Caco-2 (cell line): ENCODE results near the gene GYG2. TPM values are rescaled to one million over a fixed set of nuclear protein-coding genes. Genes with fewer than 3 reads are reported as not detected.

Experiments used
- BruUV-seq: library from RNA; stranded (reverse); fragments of 400-500 nt; replicated peaks from 2 replicates; lab custom pipeline; 2021; lab: Mats Ljungman, UMichigan
- CTCF ChIA-PET: fragments of 300-600 bp; sonication (Branson Sonifier 250); formaldehyde crosslinking; loops from one replicate; lab custom pipeline; 2022; ENCODE audit warnings: antibody characterized with exemption; lab: Charles Lee
- POLR2A ChIA-PET: fragments of 300-600 bp; sonication (Branson Sonifier 250); formaldehyde crosslinking; loops from one replicate; lab custom pipeline; 2022; ENCODE audit warnings: antibody characterized with exemption; lab: Charles Lee
- DNase-seq, 2 experiments: peaks; one replicate each; pipeline versions ENCODE4 v3.0.0 to v3.0.0-alpha.2; 2020 to 2022
- H3K27me3 ChIP-seq: replicated peaks from 2 replicates; pipeline ENCODE4 v1.6.0; 2011; ENCODE audit warnings: low read length; ENCODE audit not compliant: control insufficient read depth, insufficient read depth
- H3K36me3 ChIP-seq: 2 replicates; pipeline ENCODE4 v1.5.1; 2011; ENCODE audit warnings: low read length; ENCODE audit not compliant: control insufficient read depth, insufficient read depth
- H3K4me1 ChIP-seq: fragments of 250-450 bp; sonication (Bioruptor Pico); 2 replicates; pipeline ENCODE4 v1.5.1; 2020; ENCODE audit warnings: mild to moderate bottlenecking
- H3K4me3 ChIP-seq: 2 replicates; pipeline ENCODE4 v1.5.1; 2011; ENCODE audit warnings: low read depth, mild to moderate bottlenecking, control low read depth, low read length
- H3K9me3 ChIP-seq: fragments of 250-450 bp; sonication (Bioruptor Pico); 2 replicates; pipeline ENCODE4 v1.5.1; 2020; ENCODE audit warnings: mild to moderate bottlenecking, moderate library complexity
- H3K27ac Mint-ChIP-seq: one replicate; pipeline ENCODE4 v1.8.0; 2022; ENCODE audit warnings: mixed read lengths; ENCODE audit not compliant: unreplicated experiment
- H3K27me3 Mint-ChIP-seq: one replicate; pipeline ENCODE4 v1.8.0; 2022; ENCODE audit warnings: mixed read lengths; ENCODE audit not compliant: insufficient read depth, unreplicated experiment
- H3K36me3 Mint-ChIP-seq: one replicate; pipeline ENCODE4 v1.8.0; 2022; ENCODE audit warnings: mild to moderate bottlenecking, mixed read lengths; ENCODE audit not compliant: insufficient read depth, unreplicated experiment
- H3K4me1 Mint-ChIP-seq: one replicate; pipeline ENCODE4 v1.8.0; 2022; ENCODE audit warnings: low read depth, mixed read lengths; ENCODE audit not compliant: unreplicated experiment
- H3K4me3 Mint-ChIP-seq: one replicate; pipeline ENCODE4 v1.8.0; 2022; ENCODE audit warnings: mild to moderate bottlenecking, moderate library complexity, mixed read lengths; ENCODE audit not compliant: unreplicated experiment
- H3K9me3 Mint-ChIP-seq: one replicate; pipeline ENCODE4 v1.8.0; 2022; ENCODE audit warnings: mixed read lengths; ENCODE audit not compliant: unreplicated experiment
- CTCF ChIP-seq, 2 experiments: fragments of 200-600 bp in 1 of 2; IDR thresholded peaks; 1 replicate in 1 of 2; 2 replicates in 1 of 2; pipeline versions ENCODE4 v1.5.1 to v1.8.0; 2011 to 2022; ENCODE audit warnings: antibody characterized with exemption in 1 of 2, control low read depth in 1 of 2, inconsistent platforms in 1 of 2, low read depth in 1 of 2, low read length in 1 of 2, mild to moderate bottlenecking in 1 of 2, moderate library complexity in 1 of 2; ENCODE audit not compliant: insufficient read depth in 1 of 2, severe bottlenecking in 1 of 2, unreplicated experiment in 1 of 2
- intact Hi-C: fragments of 100-400 bp; cut with micrococcal nuclease; formaldehyde crosslinking; loops from one replicate; pipeline ENCODE4 v1.10.0; 2022; ENCODE audit not compliant: unreplicated experiment
- total RNA-seq: library from RNA; stranded (reverse); gene quantifications from 2 replicates; pipeline ENCODE4 v1.2.3, GENCODE V29; 2022

The GYG2 gene
- total RNA-seq, 1 experiment from 2014 or later = 50.4 TPM

- H3K4me1 ChIP-seq = peaks cover 20% of the 10 kb centered on the region
- no peaks in the 10 kb centered on the region for H3K27me3 Mint-ChIP-seq
- ChIA-PET CTCF (no interaction called here), POLR2A (no interaction called here)
- no peaks in the 10 kb centered on the region for H3K9me3 ChIP-seq
- H3K4me3 ChIP-seq = no peak overlapping the region
- H3K27ac Mint-ChIP-seq = no peak overlapping the region
- H3K4me3 Mint-ChIP-seq = no peak overlapping the region
- intact Hi-C loops = no loop called here
- H3K9me3 Mint-ChIP-seq = no peaks in the 10 kb centered on the region
- H3K36me3 Mint-ChIP-seq = no peaks in the 10 kb centered on the region
- H3K4me1 Mint-ChIP-seq = peaks cover 31% of the 10 kb centered on the region
- DNase-seq = no peak
- no peaks in the 10 kb centered on the region for H3K36me3 ChIP-seq
- H3K27me3 ChIP-seq = no peaks in the 10 kb centered on the region
- no TSS peak for BruUV-seq
- no peak for TF ChIP-seq CTCF (IDR thresholded peaks at IDR 0.05; ENCODE audit: insufficient read depth in 1 of 2, low read depth in 1 of 2, low read length in 1 of 2, severe bottlenecking in 1 of 2, unreplicated experiment in 1 of 2)
Measured at GRCh38 chrX:2784026-2784425, 44.7 kb upstream of the GYG2 start.

- no peaks in the 10 kb centered on the region for H3K27me3 Mint-ChIP-seq
- ChIA-PET POLR2A (no interaction called here), CTCF (interaction anchor here (0.7 kb wide), 1 partner anchor 26 kb away, joined by 3 read pairs; no protein-coding TSS in a partner anchor)
- BruUV-seq = no TSS peak
- peaks cover 22% of the 10 kb centered on the region for H3K4me1 Mint-ChIP-seq
- intact Hi-C loops = no loop called here
- H3K9me3 ChIP-seq = no peaks in the 10 kb centered on the region
- H3K36me3 ChIP-seq = no peaks in the 10 kb centered on the region
- DNase-seq = no peak
- no peaks in the 10 kb centered on the region for H3K9me3 Mint-ChIP-seq
- no peak overlapping the region for H3K4me3 Mint-ChIP-seq
- H3K4me3 ChIP-seq = no peak overlapping the region
- no peak overlapping the region for H3K27ac Mint-ChIP-seq
- H3K4me1 ChIP-seq = peaks cover 13% of the 10 kb centered on the region
- TF ChIP-seq CTCF (IDR thresholded peaks at IDR 0.05; ENCODE audit: insufficient read depth in 1 of 2, low read depth in 1 of 2, low read length in 1 of 2, severe bottlenecking in 1 of 2, unreplicated experiment in 1 of 2) = no peak
- H3K27me3 ChIP-seq = no peaks in the 10 kb centered on the region
- no peaks in the 10 kb centered on the region for H3K36me3 Mint-ChIP-seq
Measured at GRCh38 chrX:2785538-2785937, 43.2 kb upstream of the GYG2 start.

- no TSS peak for BruUV-seq
- Mint-ChIP-seq H3K9me3 (no peaks in the 10 kb centered on the region), H3K27ac (no peak overlapping the region), H3K4me3 (no peak overlapping the region), H3K36me3 (no peaks in the 10 kb centered on the region), H3K27me3 (no peaks in the 10 kb centered on the region), H3K4me1 (peaks cover 6% of the 10 kb centered on the region)
- no peak for DNase-seq
- TF ChIP-seq CTCF (IDR thresholded peaks at IDR 0.05; ENCODE audit: insufficient read depth in 1 of 2, low read depth in 1 of 2, low read length in 1 of 2, severe bottlenecking in 1 of 2, unreplicated experiment in 1 of 2) = no peak
- no peak overlapping the region for H3K4me3 ChIP-seq
- intact Hi-C loops = no loop called here
- H3K9me3 ChIP-seq = no peaks in the 10 kb centered on the region
- ChIA-PET POLR2A (no interaction called here), CTCF (interaction anchor here (1.1 kb wide), 1 partner anchor 30 kb away, joined by 4 read pairs; no protein-coding TSS in a partner anchor)
- no peaks in the 10 kb centered on the region for H3K36me3 ChIP-seq
- H3K4me1 ChIP-seq = no peaks in the 10 kb centered on the region
- no peaks in the 10 kb centered on the region for H3K27me3 ChIP-seq
Measured at GRCh38 chrX:2788980-2789379, 39.8 kb upstream of the GYG2 start.
